ENCODE measurements around the gene VSIR.

Gene VSIR

DNA sequence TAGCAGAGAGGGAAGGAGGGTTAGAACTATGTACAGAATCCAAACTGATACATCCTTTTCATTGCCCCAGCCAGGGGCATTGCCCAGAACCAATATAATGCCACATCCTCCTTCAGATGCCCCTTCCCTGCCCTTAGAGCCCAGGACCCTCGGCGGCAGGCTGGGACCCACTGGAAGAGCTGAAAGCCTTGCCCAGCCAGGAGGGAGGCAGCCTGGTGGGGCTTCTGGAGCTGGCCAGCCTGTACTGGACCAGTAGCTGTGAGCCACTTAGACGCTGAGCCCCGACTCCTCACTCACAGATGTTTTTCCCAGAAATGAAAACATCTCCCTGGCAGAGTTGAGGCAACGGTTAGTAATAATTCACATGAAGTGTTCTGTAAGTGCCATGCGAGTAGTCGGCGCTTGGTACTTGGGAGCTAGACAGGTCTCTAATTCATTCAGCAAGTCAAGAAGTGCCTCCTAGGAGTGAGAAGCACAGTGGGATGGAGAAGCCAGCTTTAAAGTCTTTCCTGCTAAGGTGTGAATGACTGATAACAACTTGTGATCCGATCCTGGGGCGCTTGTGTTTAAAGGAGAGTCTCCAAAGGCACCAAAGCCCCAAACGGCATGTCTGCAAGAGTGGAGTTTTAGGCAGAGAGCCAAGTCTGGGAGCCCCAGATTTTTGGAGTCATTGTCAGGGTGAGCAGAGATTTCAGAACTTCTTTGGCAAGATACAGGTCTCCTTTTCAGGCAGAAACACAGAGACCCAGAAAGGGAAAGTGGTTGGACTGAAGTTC lies 9.8 kb downstream of the VSIR start:
- no peak for DNase-seq

DNA sequence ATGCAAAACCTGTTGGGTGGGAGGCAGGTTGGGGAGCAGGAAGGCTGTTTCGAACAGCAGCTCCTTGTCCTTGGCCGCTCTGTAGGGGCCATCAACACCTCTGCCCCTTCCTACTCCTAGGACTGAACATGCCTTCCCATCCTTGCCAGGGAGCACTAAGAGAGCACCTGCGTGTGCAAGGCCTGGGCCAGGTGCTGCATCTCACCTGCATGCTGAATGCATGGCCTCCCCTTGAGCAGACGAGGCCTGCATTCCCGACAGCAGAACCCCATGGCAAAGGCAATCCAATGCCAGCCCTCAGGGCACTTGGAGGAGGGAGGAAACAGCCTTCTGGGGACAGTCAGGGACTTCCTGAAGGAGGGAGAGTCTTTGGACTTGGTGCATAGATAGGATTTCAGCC lies 11.0 kb downstream of the VSIR start:
- DNase-seq = no peak

DNA sequence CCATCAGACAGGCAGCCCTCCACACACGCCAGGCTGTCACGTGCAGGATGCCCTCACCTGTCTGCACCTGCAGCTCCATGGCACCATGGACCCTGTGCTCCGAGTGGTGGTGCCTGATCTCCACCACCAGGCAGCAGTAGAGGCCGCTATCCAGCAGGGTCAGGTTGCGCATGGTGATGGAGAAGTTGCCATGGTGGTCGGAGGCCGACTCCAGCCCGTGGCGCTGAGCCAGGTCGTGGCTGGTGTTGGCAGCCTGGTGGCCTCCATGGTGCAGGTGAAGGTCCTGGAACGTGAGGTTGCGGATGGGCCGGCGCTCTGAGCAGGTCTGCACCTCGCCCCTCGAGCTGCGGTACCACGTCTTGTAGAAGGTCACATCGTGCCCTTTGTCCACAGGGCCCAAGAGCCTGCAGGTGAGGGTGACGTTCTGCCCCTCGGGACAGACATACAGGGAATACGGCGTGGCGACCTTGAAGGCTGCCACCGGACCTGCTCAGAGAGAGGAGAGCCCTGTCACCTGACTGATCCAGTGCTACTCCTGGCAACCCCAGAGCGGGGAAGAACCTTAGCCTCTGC lies 11.7 kb downstream of the VSIR start:
- DNase-seq = no peak

DNA sequence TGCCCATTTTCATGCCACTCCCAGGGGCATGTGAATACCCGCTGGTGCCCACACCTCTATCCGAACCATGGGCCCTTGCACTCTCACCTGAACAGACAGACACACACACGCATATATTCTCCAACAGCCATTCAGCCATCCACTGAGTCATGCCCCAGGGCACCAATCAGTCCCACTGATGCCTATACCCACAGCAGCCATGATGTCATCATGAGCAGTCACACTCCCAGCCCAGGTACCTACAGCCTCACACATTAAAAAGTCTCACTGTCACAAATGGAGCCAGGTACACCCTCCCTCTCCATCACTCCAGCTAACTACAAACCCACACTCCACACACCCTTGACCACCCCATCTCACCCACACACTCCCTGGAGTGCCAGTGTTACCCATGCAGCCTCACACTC lies 12.2 kb downstream of the VSIR start:
- no peak for DNase-seq

DNA sequence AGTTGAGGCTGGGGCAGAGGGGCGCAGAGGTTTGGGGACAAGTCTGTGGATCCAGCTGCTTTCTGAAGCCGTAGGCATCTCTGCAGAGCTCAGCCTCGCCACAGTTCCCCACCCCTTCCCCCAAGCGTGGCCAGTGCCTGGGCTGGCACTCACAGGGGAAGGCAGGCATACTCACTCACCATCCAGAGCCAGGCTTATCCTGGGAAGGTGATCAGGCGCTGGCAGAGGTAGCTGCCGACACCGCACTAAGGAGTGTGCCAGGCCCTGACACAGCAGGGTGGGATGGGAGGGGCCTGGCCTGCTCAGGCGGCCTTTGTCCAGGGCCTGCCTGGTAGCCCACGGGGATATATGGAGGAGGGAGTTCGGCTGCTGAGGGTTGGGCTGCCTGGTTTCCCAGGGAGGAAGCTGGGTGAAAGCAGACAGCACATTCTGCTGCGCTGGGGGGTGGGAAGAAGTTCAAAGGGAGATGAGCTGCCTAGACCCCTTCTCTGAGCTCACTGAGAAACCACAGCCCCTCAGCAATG lies 15.9 kb downstream of the VSIR start:
- no peak for DNase-seq

DNA sequence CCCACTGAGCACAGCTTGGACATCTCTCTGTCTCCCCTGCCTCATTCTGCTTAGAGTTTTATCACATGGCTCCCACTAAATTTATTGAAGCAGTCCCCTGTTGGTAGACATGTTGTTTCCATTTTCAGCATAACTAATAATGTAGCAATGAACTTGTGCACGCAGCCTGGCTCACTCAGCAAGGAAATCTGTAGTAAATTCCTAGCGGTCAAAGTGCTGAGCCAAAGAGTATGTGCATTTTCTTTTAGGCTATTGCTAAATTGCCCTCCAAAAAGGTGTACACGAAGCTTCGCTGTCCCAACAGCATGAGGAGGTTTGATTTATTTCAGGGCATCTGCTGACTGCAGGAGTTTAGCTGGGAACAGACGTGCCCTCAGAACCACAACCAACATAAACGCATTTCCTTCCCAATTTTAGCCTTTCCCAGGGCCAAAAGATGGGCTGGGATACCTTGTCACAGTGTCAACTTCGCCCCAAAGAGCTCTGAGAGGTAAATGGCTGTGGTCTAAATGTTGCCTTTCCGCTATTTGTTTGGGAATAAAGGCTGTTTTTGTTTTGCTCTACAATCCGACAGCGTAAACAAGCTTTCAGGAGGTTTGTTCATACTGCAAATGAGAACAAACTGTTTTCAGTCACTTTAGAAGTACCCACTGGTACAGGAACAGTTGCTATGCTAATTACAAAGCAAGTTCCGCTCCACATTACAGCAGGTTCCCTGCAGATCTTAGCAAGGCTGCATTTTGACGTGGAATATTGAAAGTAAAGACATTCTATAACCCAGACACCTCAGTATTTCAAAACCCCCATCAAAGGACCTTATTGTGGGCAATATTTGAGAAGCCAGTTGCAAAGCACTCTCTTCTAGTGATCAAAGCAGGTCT lies 16.8 kb downstream of the VSIR start:
- no peak for DNase-seq

DNA sequence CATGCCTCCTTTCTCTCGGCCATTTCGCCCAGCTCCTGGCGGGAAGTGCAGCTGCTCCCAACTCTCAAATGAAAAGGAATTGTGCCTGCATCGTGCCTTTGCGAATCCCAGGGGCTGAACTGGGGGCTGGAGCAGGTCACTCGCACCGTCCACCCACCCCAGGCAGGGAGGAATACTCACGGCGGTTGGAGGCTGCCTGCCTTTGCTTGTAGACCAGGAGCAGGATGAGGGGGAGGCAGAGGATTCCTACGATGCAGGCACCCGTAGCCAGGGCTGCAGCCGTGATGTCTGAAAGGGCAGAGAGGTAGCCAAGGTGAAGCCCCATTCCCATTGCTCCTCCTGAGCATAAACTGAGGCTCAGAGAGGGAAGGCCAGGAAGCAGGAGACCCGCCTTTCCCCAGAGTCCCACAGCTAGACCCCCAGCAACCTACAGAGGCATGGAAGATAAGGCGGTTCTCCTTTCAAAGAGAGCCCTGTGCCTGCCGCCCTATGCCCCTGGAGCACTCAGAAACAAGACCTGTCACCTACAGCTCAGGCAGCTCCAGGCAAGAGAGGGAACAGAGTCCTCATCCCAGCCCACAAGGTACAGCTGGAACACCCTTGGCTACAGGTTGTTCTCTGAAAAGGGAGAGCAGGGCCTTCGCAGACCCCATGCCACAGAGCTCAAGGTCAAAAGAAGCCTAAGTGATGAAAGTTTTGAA lies 18.0 kb downstream of the VSIR start:
- DNase-seq = no peak

DNA sequence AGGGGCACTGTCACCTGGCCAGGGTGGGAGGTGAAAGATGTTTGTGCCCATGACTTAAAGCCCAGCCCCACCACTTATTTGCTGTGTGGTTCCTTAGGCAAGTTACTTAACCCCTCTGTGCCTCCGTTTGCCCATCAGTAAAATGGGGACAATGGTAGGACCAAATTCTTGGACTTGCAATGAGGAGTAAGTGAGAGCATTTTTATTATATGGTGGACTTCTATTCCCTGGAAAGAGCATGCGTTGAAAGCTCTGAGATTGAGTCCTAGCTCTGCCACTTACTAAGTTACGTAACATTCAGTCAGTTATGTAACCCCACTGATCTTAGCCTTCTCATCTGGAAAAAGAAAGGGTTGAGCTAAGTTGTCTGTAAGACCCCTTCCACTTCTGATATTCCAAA lies 18.8 kb downstream of the VSIR start:
- no peak for DNase-seq

DNA sequence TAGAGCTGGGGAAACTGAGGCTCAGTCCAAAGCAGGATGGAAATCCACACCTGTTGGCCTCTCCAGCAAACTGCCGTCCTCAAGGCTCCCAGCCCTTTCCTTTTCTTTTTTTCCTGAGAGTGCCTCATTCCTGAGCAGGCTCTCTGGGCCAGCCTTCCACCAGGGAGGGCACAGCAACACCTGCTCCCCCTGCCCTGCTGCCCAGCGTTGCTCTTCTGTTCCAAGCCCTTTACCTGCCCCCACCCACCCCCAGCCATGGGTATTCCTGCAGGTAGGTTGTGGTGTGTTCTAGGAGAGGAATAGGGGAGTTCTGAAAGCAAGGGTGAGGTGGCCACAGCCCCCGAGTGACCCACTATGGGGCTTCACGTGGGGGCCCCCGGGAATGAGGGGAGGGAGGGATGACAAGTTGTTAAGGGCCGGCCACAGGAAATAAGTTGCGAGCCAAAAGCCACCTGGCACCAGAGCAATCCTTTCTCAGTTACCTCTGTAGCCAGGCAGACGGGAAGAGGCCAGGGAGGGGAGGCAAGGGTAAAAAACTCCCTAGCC lies 19.3 kb downstream of the VSIR start:
- DNase-seq = no peak

DNA sequence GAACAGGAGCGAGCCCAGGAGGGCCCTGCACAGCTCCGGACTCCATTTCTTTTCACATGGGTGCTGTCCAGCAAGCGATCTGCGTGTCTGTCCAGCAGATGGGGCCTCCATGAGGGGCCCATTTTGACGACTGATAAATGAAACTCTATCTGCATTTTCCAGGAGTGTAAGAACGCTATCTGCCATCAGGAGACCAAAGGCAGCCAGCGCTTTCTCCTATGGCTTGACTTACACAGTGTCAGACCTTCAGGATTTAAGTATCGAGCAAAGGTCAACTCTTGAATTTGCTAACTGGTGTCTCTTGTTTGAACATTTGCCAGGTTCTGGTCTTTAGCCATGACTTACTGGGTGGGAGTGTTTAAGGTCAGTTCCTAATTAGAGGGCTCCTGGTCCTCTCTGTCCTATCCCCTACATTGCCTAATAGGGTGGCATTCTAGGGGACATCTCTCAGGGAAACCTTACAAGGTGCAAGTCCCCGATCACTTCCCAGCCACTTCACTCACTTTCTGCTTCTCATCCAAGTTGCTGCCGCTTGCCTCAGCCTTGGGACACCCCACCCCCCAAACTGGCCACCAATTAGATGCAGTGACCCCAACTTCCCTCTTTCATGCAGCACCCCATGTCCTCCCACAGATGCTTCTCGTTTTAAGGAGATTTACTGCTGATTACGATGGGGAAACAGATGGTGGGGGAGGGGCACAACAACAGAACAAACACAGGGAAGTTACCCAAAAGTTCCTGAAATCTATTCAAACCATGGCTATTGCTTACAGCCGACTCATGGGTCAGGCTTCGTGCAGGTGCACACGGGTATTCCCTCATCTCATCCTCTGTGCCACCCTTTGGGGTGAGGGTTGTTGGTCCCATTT lies 20.0 kb downstream of the VSIR start:
- no peak for DNase-seq

DNA sequence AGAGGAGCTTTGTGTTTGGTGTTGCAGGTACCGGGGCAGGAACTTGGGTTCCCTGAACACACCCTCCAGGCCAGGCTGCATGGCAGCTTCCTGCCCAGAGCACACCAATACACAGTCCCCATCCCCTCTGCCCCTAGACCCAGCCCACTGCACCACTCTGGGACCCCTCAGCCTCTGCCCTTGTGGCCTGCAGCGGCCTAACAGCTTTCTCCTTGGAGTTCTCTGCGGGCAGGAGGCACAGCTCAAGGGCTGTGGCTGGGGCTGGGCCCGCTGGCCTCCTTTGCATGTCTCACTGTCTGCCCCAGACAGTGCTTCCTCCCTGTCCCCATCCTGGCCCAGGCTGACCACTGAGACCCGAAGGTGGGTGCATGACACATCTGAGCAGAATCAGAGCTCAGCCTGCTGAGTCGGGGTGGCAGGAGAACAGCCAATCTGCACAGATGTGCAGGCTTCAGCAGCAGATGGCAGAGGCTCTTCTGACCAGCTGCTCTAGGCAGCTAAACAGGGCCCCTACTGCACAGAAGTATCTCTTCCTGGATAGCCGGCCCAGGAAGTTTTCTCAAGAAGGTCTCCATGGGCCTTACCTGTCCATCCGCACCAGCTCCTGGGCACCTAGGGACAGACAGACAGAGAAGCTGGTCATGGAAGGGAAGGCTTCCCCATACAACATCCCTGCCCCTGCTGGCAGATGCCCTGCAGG lies 20.8 kb downstream of the VSIR start:
- no peak for DNase-seq

DNA sequence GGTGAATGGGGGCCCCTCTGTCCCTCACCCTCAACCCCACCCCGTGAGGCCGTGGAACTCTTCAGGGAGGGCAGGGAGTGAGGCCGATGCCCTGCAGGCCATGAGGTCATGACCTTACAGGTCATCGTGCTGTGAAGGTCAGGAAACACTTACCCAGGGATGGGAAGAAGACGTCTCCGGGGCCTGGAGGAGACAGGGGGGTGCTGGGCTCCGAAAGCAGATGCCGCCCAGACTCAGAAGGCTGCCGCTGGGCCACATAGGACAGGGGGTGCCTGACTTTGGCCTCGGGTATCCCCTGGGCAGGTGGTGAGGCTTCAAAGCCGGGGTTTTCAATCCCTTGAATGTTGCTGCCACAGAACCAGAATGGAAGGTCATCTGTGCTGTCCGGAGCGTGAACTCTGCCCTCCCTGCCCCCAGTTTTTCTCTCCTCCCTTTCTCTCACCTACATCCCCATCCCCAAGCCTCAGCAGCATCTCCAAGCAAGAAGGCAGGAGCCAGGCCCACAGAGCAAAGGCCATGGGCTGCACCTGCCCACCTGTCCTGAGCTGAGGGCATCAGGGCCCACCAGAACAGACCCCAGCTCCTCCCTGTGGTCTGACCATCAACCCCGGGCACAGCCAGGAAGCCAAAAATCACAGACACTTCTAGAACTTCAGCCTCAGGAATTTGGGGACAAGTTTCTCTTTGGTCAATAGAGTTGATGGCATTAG lies 21.6 kb downstream of the VSIR start:
- no peak for DNase-seq

DNA sequence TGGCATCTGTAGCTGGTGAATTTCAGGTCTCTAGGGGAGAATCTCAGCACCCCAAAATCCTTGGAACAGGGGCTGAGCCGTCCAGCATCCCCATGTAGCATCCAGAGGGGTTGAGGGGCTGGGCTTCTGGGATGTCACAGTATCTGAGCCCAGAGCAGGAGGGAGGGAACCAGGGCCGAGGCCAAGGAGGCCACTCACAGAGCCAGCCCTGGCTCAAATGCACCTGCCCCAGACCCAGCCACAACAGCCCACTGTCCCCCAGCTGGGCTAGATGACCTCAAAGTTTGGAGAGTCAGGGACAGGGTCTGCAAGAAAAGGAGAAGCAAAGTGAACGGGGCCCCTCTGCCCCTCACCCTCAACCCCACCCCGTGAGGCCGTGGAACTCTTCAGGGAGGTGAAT lies 22.3 kb downstream of the VSIR start:
- no peak for DNase-seq

DNA sequence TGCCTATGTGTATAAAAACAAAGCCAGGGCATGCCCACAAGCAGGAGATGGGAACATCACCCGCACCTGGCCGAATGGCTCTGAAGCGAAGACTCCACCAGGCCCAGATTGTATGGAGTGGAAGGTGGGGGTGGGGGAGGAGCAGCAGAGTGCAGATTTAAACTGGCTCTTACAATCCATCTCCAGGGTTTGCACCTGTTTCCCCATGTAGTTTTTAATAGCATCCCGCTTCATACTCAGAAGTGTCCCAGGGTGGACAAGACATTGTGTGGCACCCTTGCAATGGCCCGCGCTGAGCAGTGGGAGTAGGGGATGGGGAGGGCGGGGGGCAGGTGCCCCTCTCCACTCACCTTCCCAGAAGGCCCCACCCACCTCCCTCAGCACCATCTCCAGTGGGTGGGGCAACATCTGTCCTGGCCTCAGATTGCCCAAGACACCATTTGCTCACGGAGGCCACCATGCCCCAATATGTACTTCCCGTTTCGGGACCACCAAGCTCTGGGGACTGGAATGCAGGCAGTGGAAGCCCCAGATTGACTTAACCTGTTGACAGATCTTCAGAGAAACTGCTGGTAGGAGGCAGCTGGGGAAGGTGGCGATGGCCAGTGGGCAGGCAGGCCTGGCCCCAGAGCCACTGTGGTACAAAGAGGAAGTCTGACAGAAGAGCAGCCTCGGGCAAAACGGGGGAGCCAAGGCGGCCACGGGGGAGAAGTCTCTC lies 23.0 kb downstream of the VSIR start:
- DNase-seq = no peak

DNA sequence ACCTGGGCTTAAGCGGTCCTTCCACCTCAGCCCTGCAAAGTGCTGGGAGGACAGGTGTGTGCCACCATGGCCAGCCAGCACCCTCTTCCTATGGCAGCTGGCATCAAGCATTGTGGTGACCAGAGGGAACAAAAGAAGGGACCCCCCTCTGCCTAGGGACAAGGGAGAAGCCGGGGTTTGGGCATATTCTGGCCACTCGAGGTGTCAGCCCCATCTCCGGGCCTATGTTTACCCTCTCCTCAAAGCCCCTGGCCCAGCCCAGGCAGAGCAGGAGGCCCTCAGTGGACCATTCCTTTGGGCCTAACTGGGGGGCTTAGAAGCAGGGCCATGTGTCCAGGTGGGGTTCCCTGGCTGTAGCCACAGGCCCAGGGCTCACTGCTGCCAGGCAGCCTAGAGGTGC lies 23.9 kb downstream of the VSIR start:
- DNase-seq = no peak

DNA sequence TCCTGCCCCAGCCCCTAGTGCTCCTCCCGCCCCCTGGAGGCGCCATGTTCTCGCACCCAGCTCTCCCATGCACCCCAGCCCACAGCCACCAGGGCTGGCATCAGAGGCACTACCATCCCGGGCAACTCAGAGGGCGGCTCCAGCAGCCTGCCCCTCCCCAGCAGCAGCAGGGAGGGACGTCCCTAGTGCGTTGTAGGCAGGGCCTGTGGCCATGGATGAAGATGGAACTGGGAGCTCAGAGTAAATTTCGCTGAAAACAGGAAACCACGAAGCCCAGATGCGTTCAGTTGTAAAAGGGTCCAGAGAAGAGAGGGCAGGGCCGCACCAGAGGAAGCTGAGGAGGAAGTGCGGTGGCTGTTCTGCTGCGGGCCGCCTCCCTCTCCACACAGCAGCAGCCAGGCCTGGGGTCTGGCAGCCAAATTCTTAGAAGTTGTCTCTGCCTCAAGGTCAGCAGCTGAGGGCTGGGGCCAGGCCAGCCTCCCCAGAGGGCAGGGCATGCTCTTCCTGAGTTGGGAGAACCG lies 24.6 kb downstream of the VSIR start:
- DNase-seq = no peak

DNA sequence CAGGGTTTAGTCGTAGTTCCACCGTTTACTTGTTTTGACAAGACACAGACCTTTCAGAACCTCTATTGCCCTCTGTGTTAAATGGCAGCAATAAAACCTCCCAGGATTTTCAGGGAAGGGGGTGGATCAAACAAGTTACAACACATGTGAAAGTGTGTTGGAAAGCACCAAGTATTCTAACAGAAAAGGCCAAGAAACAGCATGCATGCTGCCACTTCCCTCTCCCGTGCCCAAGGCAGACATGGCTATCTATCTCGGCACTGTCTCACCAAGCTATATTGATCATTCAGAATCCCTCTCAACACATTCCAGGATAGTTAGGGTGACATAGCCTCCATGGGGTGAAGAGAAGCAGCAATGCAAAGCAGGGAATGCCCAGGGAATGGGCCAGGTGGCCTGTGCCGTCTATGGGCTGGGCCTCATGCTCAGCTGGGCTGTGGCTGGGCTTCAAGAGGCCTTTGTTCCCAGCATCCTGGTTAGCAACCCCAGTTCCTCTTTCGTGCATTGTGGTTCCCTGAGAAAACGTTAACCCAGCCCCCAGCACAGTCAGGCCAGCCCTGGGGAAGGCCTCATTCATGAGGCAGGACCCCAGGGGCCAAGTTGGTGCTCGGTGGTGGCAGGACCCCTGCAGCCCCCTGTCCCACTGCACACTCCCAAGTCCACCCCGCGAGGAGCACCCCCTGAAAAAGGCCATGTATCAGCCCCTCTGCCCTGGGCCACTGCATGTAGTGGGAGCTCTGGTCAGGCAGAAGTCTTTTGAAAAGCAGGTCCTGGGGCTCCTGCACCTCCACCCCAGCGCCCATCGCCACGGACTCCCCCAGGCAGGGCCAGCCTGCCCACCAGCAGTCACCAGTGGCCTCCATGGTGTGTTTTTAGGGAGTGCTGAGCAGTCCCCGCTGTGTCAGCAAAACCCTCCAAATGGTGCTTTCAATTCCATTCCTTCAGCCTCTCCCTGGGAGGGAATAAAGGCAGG lies 25.5 kb downstream of the VSIR start:
- no peak for DNase-seq

DNA sequence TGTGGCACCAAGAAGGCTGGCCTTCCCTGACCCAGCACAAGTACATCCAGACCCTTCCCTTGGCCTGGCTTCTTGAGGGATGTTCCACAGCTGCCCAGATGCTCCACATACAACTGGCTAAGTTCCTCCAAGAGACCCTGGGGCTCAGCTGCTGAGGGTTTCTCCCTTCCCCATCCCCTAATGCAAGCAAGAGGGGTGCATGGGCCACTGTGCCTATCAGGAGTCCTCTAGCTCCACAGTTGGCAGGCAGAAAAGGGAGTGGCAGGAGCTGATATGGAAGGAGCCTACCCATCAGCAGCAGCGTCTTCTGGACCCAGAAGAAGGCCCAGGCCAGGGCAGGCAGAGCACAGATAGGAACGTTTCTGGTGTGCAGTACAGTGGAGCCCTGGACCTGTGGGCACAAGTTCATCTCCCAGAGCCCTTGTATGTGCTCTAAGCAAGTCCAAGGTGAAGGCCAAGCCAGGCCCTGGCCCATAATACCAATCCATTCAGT lies 26.2 kb downstream of the VSIR start:
- DNase-seq = no peak
